ENCODE data around the gene GJA5. TPM values are rescaled to one million over a fixed set of nuclear protein-coding genes. Genes with fewer than 3 reads are reported as not detected.

Gene GJA5
- total and polyA plus RNA-seq, 2 experiments from 2014 or later = 0.24 to 1.7 TPM

- Histone ChIP-seq H3K36me3 (ENCODE audit: insufficient read depth) (no peaks in the 10 kb centered on the region), H3F3A (replicated peaks; ENCODE audit: low read depth) (no peaks in the 10 kb centered on the region), H3K27me3 (ENCODE audit: insufficient read depth) (no peaks in the 10 kb centered on the region), H3K4me1 (ENCODE audit: insufficient read depth) (peaks cover 6% of the 10 kb centered on the region; the same call in 1 of the 2 replicates), H4K20me1 (replicated peaks; ENCODE audit: insufficient read depth) (no peaks in the 10 kb centered on the region), H3K4me2 (no peak overlapping the region), H3K4me3 (no peak overlapping the region), H3K9me2 (ENCODE audit: insufficient read depth) (no peaks in the 10 kb centered on the region), H3K79me2 (replicated peaks; ENCODE audit: insufficient read depth) (no peaks in the 10 kb centered on the region), H3K27ac (ENCODE audit: low read depth) (no peak overlapping the region), H2AFZ (no peak overlapping the region)
- peaks cover 6% of the 10 kb centered on the region; the same call in 2 of the 3 replicates for H3K36me3 Mint-ChIP-seq (ENCODE audit: low read depth)
- H3K4me1 Mint-ChIP-seq = peaks cover 13% of the 10 kb centered on the region
- no peak for DNase-seq (ENCODE audit: low spot score)
- no peak overlapping the region for H3K27ac Mint-ChIP-seq
- H3K9me3 Mint-ChIP-seq = peaks cover 11% of the 10 kb centered on the region
- no peak overlapping the region for H3K4me3 Mint-ChIP-seq
- peaks cover 3% of the 10 kb centered on the region for H3K27me3 Mint-ChIP-seq (ENCODE audit: insufficient read depth, low read depth, poor library complexity)
- no peak for ATAC-seq
- TF ChIP-seq NANOG (IDR thresholded peaks at IDR 0.05; ENCODE audit: borderline replicate concordance) (no peak), ZNF462 (CRISPR knock-in tag; IDR thresholded peaks at IDR 0.05) (no peak), REST (IDR thresholded peaks at IDR 0.05; ENCODE audit: unreplicated experiment) (no peak), EZH2 (IDR thresholded peaks at IDR 0.05; ENCODE audit: low read depth, unreplicated experiment) (no peak), EZH2phosphoT487 (IDR thresholded peaks at IDR 0.05; ENCODE audit: unreplicated experiment) (no peak), CREB1 (CRISPR knock-in tag; IDR thresholded peaks at IDR 0.05; ENCODE audit: low read depth) (no peak)
These were observed 41.2 kb downstream of the GJA5 start for GRCh38 chr1:147719029-147719698.
